Mesodermal cell (in vitro differentiated cells): Measurements from ENCODE around the gene EGLN2.

Experiments
- H3K27ac ChIP-seq: 2 replicates; pipeline ENCODE4 v1.7.0; 2013; ENCODE audit warnings: mild to moderate bottlenecking, low read depth, low read length, moderate library complexity; ENCODE audit not compliant: severe bottlenecking
- H3K36me3 ChIP-seq: 2 replicates; pipeline ENCODE4 v1.7.1; 2013; ENCODE audit warnings: mild to moderate bottlenecking, low read length, moderate library complexity; ENCODE audit not compliant: control insufficient read depth, insufficient read depth
- H3K4me1 ChIP-seq: one replicate; pipeline ENCODE4 v1.7.1; 2013; ENCODE audit warnings: mild to moderate bottlenecking, low read length; ENCODE audit not compliant: insufficient read depth, control insufficient read depth, poor library complexity, severe bottlenecking
- H3K4me3 ChIP-seq: 2 replicates; pipeline ENCODE4 v1.7.0; 2013; ENCODE audit warnings: low read length, control low read depth, mild to moderate bottlenecking; ENCODE audit not compliant: insufficient read depth, poor library complexity, severe bottlenecking; ENCODE audit errors: extremely low read depth
- H3K9me3 ChIP-seq: 2 replicates; pipeline ENCODE4 v1.7.1; 2013; ENCODE audit warnings: mild to moderate bottlenecking, low read length, moderate library complexity; ENCODE audit not compliant: control insufficient read depth
- WGBS, 2 experiments: methylation state at CpG; one replicate each; pipeline ENCODE4 v1.1.5; 2013; ENCODE audit warnings: missing lambda C conversion rate in 2 of 2; ENCODE audit not compliant: insufficient coverage in 2 of 2; 5-methylcytosine and 5-hydroxymethylcytosine counted together

Gene EGLN2

GRCh38 chr19:40803170-40803856, 4.3 kb downstream of the EGLN2 start:
- Histone ChIP-seq H3K9me3 (no peaks in the 10 kb centered on the region), H3K36me3 (peaks cover 75% of the 10 kb centered on the region), H3K4me1 (peaks cover 70% of the 10 kb centered on the region), H3K27ac (peak overlapping the region; percentile 36), H3K4me3 (no peak overlapping the region)
- 74 to 96% methylated on average over 4 to 5 of the region's 9 CpGs for WGBS, 2 experiments

DNA sequence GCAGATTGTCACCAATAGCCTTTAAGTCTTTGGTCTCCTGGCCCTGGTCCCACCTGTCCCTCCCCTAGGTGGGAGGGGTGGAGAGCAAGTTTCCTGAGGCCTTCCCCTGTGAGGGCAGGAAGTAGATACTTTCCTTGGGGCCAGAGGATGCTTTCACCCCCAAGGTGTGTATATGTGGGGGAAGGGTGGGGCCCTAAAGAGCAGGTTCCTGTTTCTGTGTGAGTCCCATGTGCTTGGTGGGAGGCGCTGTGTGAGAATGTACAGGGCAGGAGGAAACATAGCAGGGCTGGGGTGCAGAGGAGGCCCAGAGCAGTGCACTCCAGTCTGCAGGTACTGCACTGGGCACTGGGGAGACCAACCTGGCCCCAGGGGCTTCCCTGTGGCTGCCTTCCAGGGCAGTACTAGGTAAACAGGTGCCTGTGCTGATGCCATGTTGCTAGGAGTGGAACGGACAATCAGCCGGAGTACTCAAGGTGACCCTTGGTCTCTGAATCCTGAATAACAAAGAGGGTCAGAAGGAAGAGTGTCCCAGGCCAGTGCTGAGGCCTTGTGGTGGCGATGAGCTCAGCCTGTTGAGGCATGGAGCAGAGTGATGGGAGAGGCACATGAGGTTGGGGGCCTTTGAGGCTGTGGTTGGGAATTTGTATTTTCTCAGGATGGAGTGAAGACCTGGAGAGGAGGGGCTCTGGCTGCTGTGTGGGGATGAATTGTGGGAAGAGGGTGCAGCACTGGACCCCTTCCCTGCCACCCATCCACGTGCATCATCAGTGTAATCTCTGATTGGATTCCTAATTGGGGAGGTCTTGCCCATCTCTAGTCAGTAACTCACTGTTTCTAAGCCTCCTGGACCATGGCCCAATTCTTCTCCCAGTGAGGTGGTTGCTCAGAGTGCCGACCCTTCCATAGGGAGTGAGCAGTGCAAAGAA, 5.1 kb downstream of the EGLN2 start:
- Histone ChIP-seq H3K4me3 (no peak overlapping the region), H3K27ac (no peak overlapping the region), H3K9me3 (no peaks in the 10 kb centered on the region), H3K4me1 (peaks cover 70% of the 10 kb centered on the region), H3K36me3 (peaks cover 82% of the 10 kb centered on the region)
- 90 to 98% methylated on average over 4 to 5 of the region's 6 CpGs for WGBS, 2 experiments

DNA sequence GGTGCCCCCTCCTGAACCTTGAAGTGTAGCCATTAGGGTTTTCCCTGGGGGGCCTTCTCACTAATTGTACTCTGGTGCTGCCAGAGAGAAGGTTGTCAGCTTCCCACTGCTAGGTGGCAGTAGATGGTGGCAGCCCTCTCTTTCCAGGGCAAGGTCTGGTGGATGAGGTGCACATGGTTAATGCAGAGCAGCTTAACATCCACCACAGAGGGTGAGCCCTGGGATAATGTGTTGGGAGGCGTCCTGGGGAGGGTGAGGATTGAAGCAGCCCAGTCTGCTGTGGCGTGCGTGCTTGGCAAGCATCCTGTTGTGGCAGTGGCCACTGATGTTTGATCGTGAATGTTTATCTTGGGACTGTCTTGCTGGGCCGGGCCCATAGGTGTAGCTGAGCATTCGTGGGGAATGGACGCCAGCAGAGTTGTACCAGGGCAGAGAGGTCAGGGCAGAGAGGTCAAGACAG, 5.8 kb downstream of the EGLN2 start:
- Histone ChIP-seq H3K4me1 (peaks cover 73% of the 10 kb centered on the region), H3K4me3 (no peak overlapping the region), H3K36me3 (peaks cover 89% of the 10 kb centered on the region), H3K27ac (no peak overlapping the region), H3K9me3 (no peaks in the 10 kb centered on the region)
- WGBS, 2 experiments = 93 to 99% methylated on average over 6 to 7 of the region's 7 CpGs

DNA sequence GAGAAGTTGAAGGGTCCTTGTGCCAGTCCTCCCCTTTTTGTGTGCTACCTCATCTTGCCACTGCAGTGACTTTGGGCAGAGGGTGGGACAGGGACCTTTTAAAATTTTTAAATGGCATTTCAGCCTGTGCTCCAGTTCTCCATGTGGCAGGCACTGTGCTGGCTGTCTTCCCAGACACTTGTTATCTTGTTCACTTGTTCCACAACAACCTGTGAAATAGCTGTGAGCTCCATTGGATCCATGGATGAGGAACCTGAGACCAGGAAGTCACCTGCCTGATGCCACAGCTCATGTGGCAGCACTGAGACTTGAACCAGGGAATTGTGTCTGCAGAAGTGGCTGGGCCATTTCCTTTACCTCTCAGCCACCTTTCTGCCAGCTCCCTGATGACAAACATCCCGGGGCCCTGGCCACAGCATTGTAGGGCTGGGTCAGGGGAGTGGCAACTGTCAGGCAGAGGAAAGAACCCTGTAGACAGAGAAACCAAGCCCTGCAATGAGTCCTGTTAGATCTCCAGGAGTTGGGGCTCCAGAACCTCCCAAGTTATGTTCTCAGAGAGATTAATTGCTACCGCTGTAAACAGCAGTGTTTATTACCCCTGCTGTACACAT, 6.4 kb downstream of the EGLN2 start:
- H3K4me1 ChIP-seq = peaks cover 72% of the 10 kb centered on the region
- 100% methylated on average over 1 to 2 of the region's 2 CpGs for WGBS, 2 experiments

DNA sequence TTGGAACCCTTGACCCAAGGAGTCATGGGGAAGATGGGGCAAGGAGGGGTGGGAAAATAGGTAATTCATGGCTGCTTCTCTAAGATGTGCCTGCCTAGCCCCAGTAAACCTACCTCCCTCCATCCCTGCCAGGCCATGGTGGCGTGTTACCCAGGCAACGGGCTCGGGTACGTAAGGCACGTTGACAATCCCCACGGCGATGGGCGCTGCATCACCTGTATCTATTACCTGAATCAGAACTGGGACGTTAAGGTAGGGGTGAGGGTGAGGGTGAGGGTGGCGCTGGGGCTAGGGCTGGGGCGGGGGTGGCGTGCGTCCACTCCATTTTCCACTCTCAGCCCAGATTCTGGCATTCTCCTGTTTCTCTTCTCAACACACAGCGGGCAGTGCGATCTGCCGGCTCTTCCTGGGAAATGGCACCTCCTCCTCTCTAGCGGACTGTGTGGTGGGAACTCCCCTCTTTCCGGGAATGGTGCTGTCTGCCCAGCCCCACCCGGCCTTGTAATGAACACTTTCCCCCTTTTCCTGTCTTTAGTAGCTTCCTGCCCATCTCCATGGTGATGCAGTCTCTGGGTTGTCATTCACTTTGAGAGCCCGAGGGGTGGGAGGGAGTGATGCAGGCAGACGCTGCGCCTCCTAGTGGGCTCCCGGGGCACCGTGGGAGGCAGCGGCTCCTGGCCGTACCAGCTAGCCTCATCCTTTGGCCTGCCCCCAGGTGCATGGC, 7.6 kb downstream of the EGLN2 start:
- Histone ChIP-seq H3K9me3 (no peaks in the 10 kb centered on the region), H3K4me3 (peak overlapping the region; percentile 14), H3K36me3 (peaks cover 74% of the 10 kb centered on the region), H3K4me1 (peaks cover 63% of the 10 kb centered on the region), H3K27ac (peak overlapping the region; percentile 81)
- WGBS, 2 experiments = 14 to 18% methylated on average over 13 to 16 of the region's 26 CpGs

More for the DNA sequence above, 6.4 kb downstream of the EGLN2 start:
- Histone ChIP-seq H3K4me3 (no peak overlapping the region), H3K9me3 (no peaks in the 10 kb centered on the region), H3K36me3 (peaks cover 87% of the 10 kb centered on the region), H3K27ac (peak overlapping the region; percentile 81)

GRCh38 chr19:40807147-40808020, 8.4 kb downstream of the EGLN2 start:
- H3K9me3 ChIP-seq = no peaks in the 10 kb centered on the region
- H3K27ac ChIP-seq = no peak overlapping the region
- WGBS, 2 experiments = 79 to 82% methylated on average over 13 to 17 of the region's 18 CpGs
- peaks cover 66% of the 10 kb centered on the region for H3K36me3 ChIP-seq
- peaks cover 63% of the 10 kb centered on the region for H3K4me1 ChIP-seq
- no peak overlapping the region for H3K4me3 ChIP-seq

- peaks cover 61% of the 10 kb centered on the region for H3K36me3 ChIP-seq
- 100% methylated on average over 2 of the region's 2 CpGs for WGBS, 2 experiments
- no peak overlapping the region for H3K27ac ChIP-seq
- peaks cover 58% of the 10 kb centered on the region for H3K4me1 ChIP-seq
- no peaks in the 10 kb centered on the region for H3K9me3 ChIP-seq
- H3K4me3 ChIP-seq = no peak overlapping the region
These were observed 9.0 kb downstream of the EGLN2 start for GRCh38 chr19:40808021-40808325.

DNA sequence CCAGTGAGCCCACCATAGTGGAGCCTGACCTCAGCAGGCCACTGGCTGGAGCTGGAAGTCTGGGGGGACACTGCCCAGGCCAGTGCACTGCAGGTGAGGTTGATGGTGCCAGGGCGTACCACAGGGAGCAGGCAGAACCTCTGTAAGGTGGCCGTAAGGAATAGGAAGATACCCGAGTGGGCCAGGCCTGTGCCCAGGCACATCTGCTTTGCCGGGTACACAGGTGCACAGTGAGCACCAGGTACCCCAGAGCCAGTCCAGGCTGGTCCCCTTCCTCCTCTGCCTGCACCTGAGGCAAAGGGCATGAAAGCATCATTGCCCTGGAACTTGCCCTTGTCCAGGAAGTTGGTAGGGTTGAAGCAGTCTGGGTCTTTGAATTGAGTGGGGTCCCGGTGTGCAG, 9.5 kb downstream of the EGLN2 start:
- 92 to 98% methylated on average over 4 to 5 of the region's 5 CpGs for WGBS, 2 experiments
- Histone ChIP-seq H3K9me3 (no peaks in the 10 kb centered on the region), H3K27ac (no peak overlapping the region), H3K4me3 (no peak overlapping the region), H3K36me3 (peaks cover 55% of the 10 kb centered on the region), H3K4me1 (peaks cover 54% of the 10 kb centered on the region)

DNA sequence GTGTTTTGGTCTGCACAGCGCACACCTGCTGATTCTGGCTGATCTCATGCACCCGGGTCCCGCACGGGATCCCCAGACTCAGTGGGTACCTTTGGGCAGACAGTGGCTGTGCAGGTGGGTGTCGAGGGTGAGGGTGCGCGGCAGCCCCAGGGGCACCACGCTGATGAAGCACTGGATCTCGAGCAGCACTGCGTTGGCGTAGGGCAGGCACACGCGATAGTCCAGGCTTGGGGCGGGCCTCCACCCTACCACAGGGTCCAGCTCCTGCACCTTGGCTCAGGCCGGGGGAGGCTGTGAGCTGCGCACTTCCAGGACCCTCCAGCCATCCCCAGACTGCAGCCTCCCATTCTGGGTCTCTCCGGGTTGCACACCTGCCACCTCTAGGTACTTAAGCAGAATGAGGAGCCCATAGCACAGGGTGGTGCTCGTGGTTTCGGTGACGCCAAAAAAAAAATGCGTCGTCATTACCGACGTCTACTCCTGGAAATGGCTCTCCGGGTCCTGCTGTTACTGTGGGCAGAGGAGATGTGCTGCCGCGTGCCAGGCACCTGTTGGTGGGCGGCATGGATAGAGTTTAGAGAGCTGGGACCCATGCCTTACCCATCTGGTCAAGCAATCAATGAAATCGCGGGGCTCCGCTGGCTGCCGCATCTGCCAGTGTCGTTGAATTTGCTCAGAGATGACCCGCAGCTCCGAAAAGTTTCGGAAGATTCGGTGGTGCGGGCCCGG, 10.5 kb downstream of the EGLN2 start:
- peaks cover 52% of the 10 kb centered on the region for H3K4me1 ChIP-seq
- 94 to 97% methylated on average over 36 to 39 of the region's 39 CpGs for WGBS, 2 experiments
- no peak overlapping the region for H3K27ac ChIP-seq
- H3K9me3 ChIP-seq = no peaks in the 10 kb centered on the region
- H3K4me3 ChIP-seq = no peak overlapping the region
- H3K36me3 ChIP-seq = peaks cover 45% of the 10 kb centered on the region
